GM21528 (cell line): ENCODE results near the gene LTBP2.

ENCODE experiments used
- ATAC-seq: cut with Tn5 transposase; IDR thresholded peaks from one replicate; pipeline ENCODE4 v1.9.1; 2021; ENCODE audit warnings: mild to moderate bottlenecking, moderate library complexity; ENCODE audit not compliant: unreplicated experiment, low FRiP score

LTBP2 gene

GRCh38 chr14:74638966-74639365, 26.9 kb upstream of the LTBP2 start:
- ATAC-seq: no peak

- ATAC-seq: no peak
These were observed 26.0 kb upstream of the LTBP2 start for GRCh38 chr14:74638066-74638465.

- ATAC-seq: no peak
These were observed 25.1 kb upstream of the LTBP2 start for GRCh38 chr14:74637178-74637550.

- ATAC-seq: no peak
These were observed 24.6 kb upstream of the LTBP2 start for GRCh38 chr14:74636424-74637177.

- ATAC-seq: no peak
These were observed 23.8 kb upstream of the LTBP2 start for GRCh38 chr14:74635847-74636246.

- no peak for ATAC-seq
These were observed 22.9 kb upstream of the LTBP2 start for GRCh38 chr14:74634964-74635363.

DNA sequence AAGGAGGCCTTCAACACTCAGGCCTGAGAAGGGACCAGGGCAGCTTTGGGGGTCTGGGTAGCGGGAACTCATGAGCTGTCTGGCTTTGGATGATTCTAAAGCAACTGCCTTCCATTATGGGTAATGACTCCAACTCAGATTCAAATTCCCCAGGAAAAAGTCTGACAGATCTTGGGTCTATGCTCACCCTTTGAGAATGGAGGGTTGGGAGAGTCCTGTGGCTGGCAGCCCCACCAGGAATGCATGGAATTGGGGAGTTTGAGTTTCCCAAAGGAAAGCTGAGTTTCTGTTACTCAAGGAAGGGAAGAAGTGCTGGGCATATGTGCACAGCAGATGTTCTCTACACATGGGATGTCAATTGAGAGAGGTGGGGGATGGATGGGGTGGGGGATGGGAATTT, 22.4 kb upstream of the LTBP2 start:
- no peak for ATAC-seq

- ATAC-seq: no peak
These were observed 19.0 kb upstream of the LTBP2 start for GRCh38 chr14:74630881-74631690.

DNA sequence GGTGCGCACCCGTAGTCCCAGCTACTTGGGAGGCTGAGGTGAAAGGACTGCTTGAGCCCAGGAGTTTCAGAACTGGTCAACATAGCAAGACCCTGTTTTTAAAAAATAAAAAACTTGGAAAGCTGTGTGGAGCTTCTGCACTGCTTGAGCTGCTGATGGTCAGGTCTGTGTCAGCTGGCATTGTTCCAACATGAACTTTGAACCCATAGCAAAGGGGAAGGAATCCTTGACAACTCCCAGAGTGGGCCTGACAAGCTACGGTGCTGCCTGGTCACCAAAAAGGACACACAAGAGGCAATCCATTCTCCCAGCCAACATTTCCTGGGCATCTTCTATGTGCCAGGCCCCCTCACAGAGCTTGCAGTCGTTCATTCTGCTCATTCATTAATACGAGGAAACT, 16.4 kb upstream of the LTBP2 start:
- no peak for ATAC-seq

DNA sequence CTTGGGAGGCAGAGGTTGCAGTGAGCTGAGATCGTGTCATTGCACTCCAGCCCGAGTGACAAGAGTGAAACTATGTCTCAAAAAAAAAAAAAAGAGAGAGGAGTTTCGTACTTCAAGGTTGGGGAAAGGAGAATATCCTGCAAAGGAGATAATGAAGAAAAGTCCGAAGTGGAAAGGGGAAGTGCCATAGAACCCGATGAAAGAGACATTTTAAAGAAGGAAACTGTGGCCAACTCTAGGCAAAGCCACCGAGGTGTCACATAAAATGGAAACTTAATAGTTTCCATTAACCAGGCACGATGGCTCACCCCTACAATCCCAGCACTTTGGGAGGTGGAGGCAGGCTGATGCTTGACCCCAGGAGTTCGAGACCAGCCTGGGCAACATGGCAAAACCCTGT, 15.0 kb upstream of the LTBP2 start:
- ATAC-seq: no peak

- no peak for ATAC-seq
These were observed 10.2 kb upstream of the LTBP2 start for GRCh38 chr14:74622257-74622656.

GRCh38 chr14:74621556-74621955, 9.5 kb upstream of the LTBP2 start:
- ATAC-seq: no peak

- ATAC-seq: no peak
These were observed 8.9 kb upstream of the LTBP2 start for GRCh38 chr14:74620923-74621322.

- ATAC-seq: no peak
These were observed 8.5 kb upstream of the LTBP2 start for GRCh38 chr14:74620497-74620921.

DNA sequence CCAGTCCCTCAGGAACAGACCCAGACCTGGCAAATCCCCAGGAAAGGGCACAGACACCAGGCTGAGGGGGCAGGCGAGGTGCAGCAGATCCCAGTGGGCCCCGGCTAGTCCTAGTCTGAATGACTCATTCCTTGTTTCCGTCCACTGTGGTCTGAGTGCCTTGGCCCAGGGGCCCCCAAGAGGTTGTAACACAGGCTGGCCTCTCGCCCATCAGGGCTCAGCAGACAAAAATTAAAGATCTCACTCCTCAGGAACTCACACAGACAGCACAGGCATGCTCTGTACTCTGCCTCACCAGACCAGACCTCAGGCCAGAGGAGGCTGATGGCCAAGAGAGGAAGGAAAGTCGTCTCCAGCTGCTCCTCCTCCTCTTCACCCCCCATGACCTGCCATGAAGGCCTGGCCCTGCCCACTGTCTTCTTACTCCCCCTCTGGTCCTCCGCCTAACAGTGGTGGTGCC, 7.7 kb upstream of the LTBP2 start:
- ATAC-seq: no peak

GRCh38 chr14:74618078-74618952, 6.3 kb upstream of the LTBP2 start:
- no peak for ATAC-seq

DNA sequence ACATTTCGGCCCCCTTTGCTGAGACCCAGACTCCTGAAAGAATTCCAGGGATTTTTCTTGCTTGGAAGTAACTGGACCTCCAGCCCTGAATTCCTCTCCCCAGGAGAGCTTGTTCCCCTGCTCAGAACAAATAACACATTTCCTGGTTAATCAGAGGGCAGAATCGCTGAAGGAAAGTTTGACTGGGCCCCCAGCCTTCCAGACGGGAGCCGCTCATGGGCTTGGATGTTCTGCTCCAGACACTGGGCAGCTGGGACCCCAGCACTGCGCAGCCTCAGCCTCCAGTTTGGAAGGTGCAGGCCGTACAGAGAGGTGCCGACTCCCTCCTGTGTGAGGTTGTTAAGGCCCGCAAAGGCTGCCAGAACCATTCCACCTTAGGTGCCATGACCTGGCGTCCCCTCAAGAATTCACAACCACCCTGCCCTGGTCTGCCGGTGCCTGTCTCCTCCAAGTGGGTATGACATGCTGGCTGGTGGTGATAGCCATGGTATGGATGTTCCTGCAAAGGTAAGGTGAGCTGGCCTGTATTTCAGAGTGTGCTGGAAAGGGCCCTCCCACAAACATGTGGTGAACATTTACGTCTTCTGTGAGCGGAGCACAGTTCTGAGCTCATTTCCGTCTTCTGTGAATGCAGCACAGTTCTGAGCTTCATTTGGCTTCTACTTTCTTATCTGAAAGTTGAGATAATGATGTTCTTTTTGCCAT, 5.1 kb upstream of the LTBP2 start:
- ATAC-seq: no peak

DNA sequence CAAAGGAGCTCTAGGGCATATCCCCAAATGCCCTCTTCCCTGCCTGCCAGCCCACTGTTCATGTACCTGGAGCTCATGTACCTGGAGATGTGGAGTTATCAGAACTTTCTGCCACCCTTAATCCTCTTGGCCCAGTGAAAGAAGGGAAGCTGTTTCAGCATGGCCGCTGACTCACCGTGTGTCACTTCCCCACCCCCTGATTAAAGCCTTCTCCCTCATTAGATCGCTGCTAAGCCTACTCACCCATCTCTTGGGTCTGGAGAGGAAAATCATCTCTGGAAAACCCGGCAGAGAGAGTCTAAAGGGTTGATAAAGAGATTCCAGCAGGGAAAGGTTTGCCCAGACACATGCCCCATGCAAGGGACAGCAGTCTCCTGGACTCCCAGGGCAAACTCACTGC, 4.5 kb upstream of the LTBP2 start:
- ATAC-seq: no peak

DNA sequence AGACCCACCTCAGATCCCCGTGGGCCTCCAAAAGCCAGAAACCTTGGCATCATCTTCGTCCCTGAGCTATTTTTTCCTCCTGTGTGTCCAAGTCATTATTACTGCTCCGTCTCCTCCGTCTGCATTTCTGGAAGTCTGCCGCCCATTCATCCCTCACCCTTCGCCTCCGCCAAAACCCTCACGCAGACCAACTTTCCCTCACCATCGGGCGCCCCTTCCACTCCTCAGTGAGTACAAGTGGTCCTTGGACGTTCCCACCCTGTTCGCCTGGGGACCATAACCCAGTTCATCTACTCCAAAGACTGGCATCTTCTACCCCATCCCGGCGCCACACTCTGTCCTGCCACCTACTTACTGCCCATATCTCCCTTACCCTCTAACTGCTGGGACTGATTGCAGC, 3.7 kb upstream of the LTBP2 start:
- no peak for ATAC-seq
